Measurements from ENCODE around the gene OXT. TPM values are rescaled to one million over a fixed set of nuclear protein-coding genes. Genes with fewer than 3 reads are reported as not detected.

OXT gene
- total and polyA plus RNA-seq, 2 of the 4 experiments (the other 2 are of a cell fraction) = not detected

- in situ Hi-C loops (cut with MboI; ENCODE audit: low sequenced_read_pairs) (loop anchor here (5.0 kb wide), 1 partner anchor 48 kb away; no protein-coding TSS in a partner anchor), intact Hi-C loops (cut with micrococcal nuclease) (loop anchor here (10.0 kb wide), 1 partner anchor 255 kb away; no protein-coding TSS in a partner anchor), dilution Hi-C loops (cut with HindIII; ENCODE audit: low sequenced_read_pairs, unreplicated experiment) (no loop called here)
- Histone ChIP-seq H4K91ac (ENCODE audit: insufficient read depth, low read depth, low read length) (no peak overlapping the region), H3K14ac (replicated peaks; ENCODE audit: low read depth, low read length) (no peak overlapping the region), H2BK5ac (ENCODE audit: low read depth, low read length, poor library complexity, severe bottlenecking) (no peak overlapping the region), H3K79me1 (ENCODE audit: low read depth in 1 of 2, low read length in 2 of 2) (no peaks in the 10 kb centered on the region), H4K5ac (ENCODE audit: low read depth, low read length) (no peak overlapping the region), H3K4me3 (ENCODE audit: insufficient read depth, low read depth, low read length) (no peak overlapping the region), H3K9me1 (ENCODE audit: insufficient read depth, low read length) (0 out of 2 replicates have a peak, but pooled peaks cover 4% of the 10 kb centered on the region), H3K36me3 (ENCODE audit: control insufficient read depth, insufficient read depth, low read length) (no peaks in the 10 kb centered on the region), H2AFZ (replicated peaks; ENCODE audit: low read length, poor library complexity) (peak overlapping the region; percentile 13), H2BK15ac (ENCODE audit: low read depth, low read length) (no peak overlapping the region), H3K4me2 (ENCODE audit: low read depth, low read length) (no peak overlapping the region), H3K9ac (ENCODE audit: low read depth, low read length) (no peak overlapping the region), H2BK20ac (ENCODE audit: low read depth, low read length) (no peak overlapping the region), H3K27me3 (ENCODE audit: control insufficient read depth, insufficient read depth, low read length) (no peaks in the 10 kb centered on the region), H3K27ac (ENCODE audit: insufficient read depth, low read length) (no peak overlapping the region), H3K23ac (ENCODE audit: low read depth, low read length) (no peak overlapping the region), H3K4ac (ENCODE audit: low read depth, low read length) (no peak overlapping the region), H2AK5ac (ENCODE audit: low read depth, low read length) (no peak overlapping the region), H4K20me1 (ENCODE audit: insufficient read depth, low read length) (no peaks in the 10 kb centered on the region), H3K9me3 (ENCODE audit: control insufficient read depth, insufficient read depth, low read length) (no peaks in the 10 kb centered on the region), H2BK120ac (ENCODE audit: low read depth, low read length) (no peak overlapping the region), H3K56ac (ENCODE audit: extremely low read depth, insufficient read depth, low read length) (no peak overlapping the region), H4K8ac (ENCODE audit: low read depth in 2 of 2, low read length in 2 of 2) (no peak overlapping the region), H3K4me1 (ENCODE audit: control insufficient read depth, insufficient read depth, low read length) (no peaks in the 10 kb centered on the region), H3K18ac (ENCODE audit: low read depth, low read length) (no peak overlapping the region), H2AK9ac (replicated peaks; ENCODE audit: low read depth, low read length, poor library complexity) (peak overlapping the region; percentile 72)
- no peak for TF ChIP-seq RCOR1 (IDR thresholded peaks at IDR 0.05; ENCODE audit: insufficient replicate concordance, low read length)
- TF ChIP-seq NFE2L2 (IDR thresholded peaks at IDR 0.05; ENCODE audit: low read depth, low read length) = no peak
- TF ChIP-seq CTCF (conservative IDR thresholded peaks at IDR 0.05; ENCODE audit: low read depth, low read length) = no peak
- no peak for TF ChIP-seq CEBPB (IDR thresholded peaks at IDR 0.05; ENCODE audit: low read depth, low read length)
- no peak for TF ChIP-seq FOS (IDR thresholded peaks at IDR 0.05; ENCODE audit: low read depth, low read length)
- no peak for TF ChIP-seq RAD21 (IDR thresholded peaks at IDR 0.05; ENCODE audit: low read length)
- TF ChIP-seq, protein P1, sequence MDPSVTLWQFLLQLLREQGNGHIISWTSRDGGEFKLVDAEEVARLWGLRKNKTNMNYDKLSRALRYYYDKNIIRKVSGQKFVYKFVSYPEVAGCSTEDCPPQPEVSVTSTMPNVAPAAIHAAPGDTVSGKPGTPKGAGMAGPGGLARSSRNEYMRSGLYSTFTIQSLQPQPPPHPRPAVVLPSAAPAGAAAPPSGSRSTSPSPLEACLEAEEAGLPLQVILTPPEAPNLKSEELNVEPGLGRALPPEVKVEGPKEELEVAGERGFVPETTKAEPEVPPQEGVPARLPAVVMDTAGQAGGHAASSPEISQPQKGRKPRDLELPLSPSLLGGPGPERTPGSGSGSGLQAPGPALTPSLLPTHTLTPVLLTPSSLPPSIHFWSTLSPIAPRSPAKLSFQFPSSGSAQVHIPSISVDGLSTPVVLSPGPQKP (IDR thresholded peaks at IDR 0.05; ENCODE audit: borderline replicate concordance, low read depth, low read length) = no peak
- TF ChIP-seq RFX5 (IDR thresholded peaks at IDR 0.05; ENCODE audit: low read depth, low read length) = no peak
- TF ChIP-seq CHD1 (IDR thresholded peaks at IDR 0.05; ENCODE audit: low read depth, low read length) = no peak
- TF ChIP-seq POLR2A (IDR thresholded peaks at IDR 0.05; ENCODE audit: low read depth, low read length) = no peak
- no peak for TF ChIP-seq MAZ (IDR thresholded peaks at IDR 0.05; ENCODE audit: borderline replicate concordance, low read depth, low read length)
- no peak for TF ChIP-seq MAFK (IDR thresholded peaks at IDR 0.05; ENCODE audit: low read depth, low read length)
- no peak for ATAC-seq (ENCODE audit: low read depth)
- 78% methylated on average over 2 of the region's 3 CpGs; no CpG with 5 or more reads in 1 of the 2 experiments for WGBS, 2 experiments (ENCODE audit: extremely low coverage in 2 of 2, insufficient read length in 1 of 2)
- ChIA-PET POLR2A (ENCODE audit: unreplicated experiment) (no interaction called here), CTCF (no interaction called here)
- BruUV-seq (replicated peaks) = no TSS peak
- DNase-seq = no peak
Measured at GRCh38 chr20:3059489-3059888, 11.9 kb upstream of the OXT start.

Data from IMR-90 (cell line).